HG02852 (cell line): Measurements from ENCODE around the gene KCNB1.

Experiments used
- ATAC-seq: cut with Tn5 transposase; IDR thresholded peaks from one replicate; pipeline ENCODE4 v1.9.1; 2021; ENCODE audit warnings: mild to moderate bottlenecking, moderate library complexity; ENCODE audit not compliant: unreplicated experiment

KCNB1 gene

DNA sequence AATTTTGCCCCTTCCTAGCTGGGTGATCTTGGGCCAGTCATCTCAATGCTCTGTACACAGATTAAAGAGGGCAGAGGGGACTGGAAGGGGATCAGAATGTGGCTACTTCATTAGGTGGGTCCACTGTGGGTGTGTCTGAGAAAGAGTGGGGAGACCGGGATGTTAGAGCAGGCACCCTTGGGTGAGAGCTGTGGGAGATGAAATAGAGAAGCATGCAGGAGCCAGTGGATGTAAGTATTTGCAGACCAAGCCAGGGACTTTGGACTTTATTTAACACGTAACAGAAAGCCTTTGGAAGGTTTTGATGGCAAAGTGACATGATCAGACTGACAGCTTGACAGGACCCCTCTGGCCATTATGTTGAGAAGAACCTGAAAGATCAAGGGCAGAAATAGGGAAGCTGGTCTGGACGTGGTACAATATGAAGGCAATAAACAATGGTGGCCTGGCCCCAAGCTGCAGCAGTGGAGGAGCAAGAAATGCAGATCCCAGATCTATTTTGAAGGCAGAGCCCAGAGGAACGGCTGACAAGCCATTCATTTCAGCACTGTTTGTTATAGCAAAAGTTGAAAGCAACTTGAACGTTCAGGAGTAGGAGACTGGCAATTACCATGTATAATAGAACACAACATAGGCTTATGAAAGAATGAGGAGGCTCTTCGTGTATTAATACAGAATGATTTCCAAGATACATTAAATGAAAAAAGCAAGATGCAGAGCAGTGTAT lies 122.1 kb downstream of the KCNB1 start:
- no peak for ATAC-seq

- ATAC-seq = no peak
Observed at GRCh38 chr20:49356676-49357075, 125.8 kb downstream of the KCNB1 start.

GRCh38 chr20:49354673-49355072 lies 127.8 kb downstream of the KCNB1 start:
- no peak for ATAC-seq

DNA sequence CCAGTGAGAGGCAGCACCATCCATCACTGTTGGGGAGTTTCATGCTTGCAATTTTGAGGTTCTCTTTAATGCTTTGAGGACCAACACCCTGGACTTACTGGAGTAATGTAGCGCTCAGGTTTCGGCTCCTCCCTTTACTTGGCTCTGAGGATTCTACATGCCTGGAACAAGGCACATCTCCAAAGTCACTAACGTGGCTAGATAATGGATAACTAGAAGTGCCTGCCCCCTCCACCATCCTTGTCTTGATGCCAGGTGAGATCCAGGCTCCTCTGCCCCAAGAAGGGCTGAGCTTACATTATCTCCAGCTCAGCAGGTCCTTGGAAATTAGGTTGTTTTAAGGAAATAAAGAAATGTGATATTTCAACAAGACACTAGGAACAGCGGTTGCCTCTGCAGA lies 129.1 kb downstream of the KCNB1 start:
- no peak for ATAC-seq

GRCh38 chr20:49352751-49353150 lies 129.7 kb downstream of the KCNB1 start:
- no peak for ATAC-seq

GRCh38 chr20:49351775-49352174 lies 130.7 kb downstream of the KCNB1 start:
- ATAC-seq = no peak

DNA sequence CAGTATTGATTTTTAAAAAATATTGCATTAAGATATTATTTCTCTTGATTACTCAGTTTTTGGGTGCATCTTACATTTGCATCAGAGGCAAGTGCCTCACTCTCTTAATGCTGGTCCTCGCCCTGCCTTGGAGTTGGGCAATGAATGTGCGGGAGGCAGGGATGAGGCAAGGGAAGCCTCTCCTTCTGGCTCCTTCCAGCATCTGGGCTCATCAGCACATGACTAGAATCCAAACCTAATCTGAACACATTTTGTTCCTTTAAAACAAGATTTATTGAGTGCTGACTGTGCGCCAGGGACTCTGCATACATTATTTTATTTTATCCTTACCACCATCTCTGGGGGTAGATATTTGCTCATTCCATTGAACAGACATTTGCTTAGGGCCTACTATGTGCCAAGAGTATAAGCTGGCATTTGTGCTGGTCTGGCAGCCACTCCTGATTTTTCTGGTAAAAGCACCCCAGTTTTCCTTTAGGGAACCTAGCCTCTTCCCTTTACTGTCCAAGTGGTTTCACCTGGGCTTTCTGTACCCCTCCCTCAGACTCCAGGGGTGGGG lies 132.7 kb downstream of the KCNB1 start:
- no peak for ATAC-seq

DNA sequence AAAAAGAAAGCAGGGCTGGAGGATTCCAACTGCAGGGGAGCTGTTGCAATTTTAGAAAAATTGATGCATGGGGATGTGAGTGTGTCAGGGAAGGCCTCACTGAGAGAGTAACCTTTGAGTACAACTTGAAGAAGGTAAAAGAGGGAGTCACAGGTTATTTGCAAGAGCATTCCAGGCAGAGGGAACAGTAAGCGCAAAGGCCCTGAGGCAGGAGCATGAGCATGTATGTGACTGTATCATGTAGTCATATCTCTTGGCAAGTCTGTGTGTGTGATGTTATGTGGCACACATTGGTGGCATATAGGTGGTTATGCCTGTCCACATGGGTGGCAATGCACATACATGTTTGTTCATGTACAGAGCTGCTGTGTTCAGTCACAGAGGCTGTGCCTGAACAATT lies 133.4 kb downstream of the KCNB1 start:
- ATAC-seq = no peak

- no peak for ATAC-seq
Observed at GRCh38 chr20:49348563-49348962, 133.9 kb downstream of the KCNB1 start.

GRCh38 chr20:49347156-49347555 lies 135.3 kb downstream of the KCNB1 start:
- ATAC-seq = no peak

DNA sequence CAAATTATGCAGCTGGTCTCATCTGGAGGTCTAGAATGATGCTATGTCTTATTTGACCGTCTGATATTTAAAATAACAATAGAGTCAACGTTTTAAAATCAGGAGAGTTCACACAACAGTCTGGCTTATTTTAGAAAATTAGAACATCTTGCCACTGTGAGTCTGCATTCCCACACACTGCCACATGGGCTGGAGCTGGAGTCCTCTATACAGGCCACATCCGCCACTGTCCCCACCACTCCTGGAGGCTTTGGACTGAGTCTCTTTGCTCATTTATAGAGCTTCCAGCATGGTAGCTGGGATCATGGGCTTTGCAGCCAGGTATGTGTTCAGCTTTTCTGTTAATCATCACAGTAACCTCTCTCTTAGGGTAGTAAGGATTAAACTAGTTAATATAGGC lies 135.8 kb downstream of the KCNB1 start:
- ATAC-seq = no peak

DNA sequence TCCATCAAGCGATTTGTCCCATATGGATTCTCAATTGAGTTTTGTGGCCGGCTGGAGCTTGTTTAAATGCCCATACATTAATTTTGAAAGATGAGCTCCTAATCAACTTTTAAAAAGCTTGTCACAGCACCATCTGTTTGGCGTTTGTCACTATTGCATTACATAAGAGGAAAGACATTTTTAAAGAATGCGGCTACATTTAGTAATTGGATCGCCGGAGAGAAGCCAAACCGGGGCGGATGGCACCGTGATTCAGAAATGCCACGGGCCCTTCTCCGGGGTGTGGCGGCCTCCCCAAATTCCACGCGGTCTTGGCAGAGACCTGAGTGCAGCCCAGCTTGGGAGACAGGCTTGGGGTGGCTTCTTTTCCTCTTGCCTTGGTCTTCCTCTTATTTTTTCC lies 136.9 kb downstream of the KCNB1 start:
- no peak for ATAC-seq

- ATAC-seq = no peak
Observed at GRCh38 chr20:49344975-49345374, 137.5 kb downstream of the KCNB1 start.

DNA sequence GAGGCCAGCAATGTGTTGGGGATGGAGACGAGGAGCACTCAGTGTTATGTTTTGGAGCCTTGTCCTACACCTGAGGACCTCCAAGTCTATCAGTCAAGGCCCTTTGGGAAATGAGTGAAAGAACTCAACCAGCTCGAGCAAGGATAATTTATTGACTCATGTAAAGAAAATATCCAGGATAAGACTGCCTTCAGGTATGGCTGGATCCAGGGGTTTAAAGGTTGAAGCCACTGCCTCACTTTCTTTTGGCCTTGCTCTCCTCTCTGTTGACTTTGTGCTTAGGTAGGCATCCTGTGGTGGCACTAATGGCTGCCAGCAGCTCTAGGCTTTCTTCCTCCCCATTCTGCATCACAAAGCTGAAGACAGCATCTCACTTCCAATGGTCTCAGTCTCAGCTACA lies 138.3 kb downstream of the KCNB1 start:
- no peak for ATAC-seq

DNA sequence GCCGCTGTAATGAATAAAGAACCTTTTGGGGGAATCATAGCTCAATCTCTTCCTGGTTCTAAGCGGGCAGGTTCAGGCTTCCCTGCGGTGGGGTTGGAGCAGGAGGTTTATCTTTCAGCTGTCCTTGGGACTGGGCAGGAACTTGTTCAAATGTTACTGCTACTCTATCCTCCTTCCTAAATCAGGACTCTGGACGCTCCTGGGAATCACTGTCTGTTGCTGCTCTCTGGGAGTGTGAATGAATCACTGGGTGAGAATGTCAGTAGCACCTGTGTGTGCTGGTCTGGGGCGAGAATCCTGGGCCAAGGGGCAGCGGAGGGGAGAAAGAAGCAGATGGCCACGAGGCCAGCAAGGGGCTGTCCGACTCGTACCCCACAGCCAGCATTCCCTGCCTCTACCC lies 139.2 kb downstream of the KCNB1 start:
- ATAC-seq = no peak

DNA sequence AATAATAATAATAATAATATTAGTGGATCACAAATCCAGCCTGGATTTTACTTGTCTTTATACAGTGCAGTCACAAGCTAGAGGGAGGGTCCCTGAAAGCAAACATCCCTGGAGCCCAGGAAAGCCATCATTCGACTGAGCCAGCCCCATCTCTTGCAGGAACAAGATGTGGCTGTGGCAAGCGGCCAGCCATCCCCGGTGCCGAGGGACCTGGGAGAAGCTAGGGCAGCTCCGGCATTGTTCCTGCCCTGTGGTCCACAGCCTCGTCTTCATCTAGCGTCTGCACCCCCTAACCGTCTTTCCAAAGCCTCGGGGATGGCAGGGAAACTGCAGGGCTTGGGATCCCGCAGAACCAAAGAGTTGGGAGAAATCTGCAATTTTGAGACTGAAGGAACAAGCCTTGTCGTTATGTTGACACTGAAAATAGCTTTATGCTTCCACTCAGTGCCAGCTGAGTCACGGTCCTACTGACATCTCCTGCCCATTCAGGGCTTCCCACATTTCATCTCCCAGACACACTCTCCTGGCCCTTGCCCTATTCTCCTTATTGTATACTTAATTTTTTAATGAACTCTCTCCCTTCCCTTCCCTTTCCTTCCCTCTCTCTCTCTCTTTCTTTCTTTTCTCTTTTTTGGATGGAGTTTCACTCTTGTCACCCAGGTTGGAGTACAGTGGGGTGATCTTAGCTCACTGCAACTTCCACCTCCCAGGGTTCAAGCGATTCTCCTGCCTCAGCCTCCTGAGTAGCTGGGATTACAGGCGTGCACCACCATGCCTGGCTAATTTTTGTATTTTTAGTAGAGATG lies 142.1 kb downstream of the KCNB1 start:
- ATAC-seq = no peak

- no peak for ATAC-seq
Observed at GRCh38 chr20:49339123-49339522, 143.3 kb downstream of the KCNB1 start.

- ATAC-seq = no peak
Observed at GRCh38 chr20:49338061-49338460, 144.4 kb downstream of the KCNB1 start.

DNA sequence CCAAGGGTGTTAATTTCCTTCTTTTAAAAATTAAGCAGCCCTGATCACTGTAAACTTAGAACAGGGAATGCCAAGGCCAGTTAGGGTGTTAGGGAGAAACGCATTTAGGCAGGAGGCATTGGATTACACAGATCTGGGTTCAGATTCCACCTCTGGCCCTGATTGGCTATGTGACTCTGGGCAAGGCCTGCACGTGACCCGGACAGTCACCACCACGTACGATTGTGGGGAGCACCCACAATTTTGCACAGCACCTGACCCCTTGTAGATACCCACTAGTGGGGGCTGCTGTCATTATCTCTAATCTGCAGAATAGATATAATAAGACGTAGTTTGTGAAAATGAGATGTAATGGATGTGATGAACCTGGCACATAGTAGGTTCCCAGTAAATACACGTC lies 145.1 kb downstream of the KCNB1 start:
- ATAC-seq = no peak

- ATAC-seq = no peak
Observed at GRCh38 chr20:49336786-49337185, 145.7 kb downstream of the KCNB1 start.

GRCh38 chr20:49335476-49335875 lies 147.0 kb downstream of the KCNB1 start:
- no peak for ATAC-seq
